ENCODE measurements around the gene TMEM178B.
"Not testable (repeated sequence)": the region's sequence is repeated elsewhere in the genome, so short reads cannot be mapped to it uniquely, and the experiment has no call there.

The TMEM178B gene

DNA sequence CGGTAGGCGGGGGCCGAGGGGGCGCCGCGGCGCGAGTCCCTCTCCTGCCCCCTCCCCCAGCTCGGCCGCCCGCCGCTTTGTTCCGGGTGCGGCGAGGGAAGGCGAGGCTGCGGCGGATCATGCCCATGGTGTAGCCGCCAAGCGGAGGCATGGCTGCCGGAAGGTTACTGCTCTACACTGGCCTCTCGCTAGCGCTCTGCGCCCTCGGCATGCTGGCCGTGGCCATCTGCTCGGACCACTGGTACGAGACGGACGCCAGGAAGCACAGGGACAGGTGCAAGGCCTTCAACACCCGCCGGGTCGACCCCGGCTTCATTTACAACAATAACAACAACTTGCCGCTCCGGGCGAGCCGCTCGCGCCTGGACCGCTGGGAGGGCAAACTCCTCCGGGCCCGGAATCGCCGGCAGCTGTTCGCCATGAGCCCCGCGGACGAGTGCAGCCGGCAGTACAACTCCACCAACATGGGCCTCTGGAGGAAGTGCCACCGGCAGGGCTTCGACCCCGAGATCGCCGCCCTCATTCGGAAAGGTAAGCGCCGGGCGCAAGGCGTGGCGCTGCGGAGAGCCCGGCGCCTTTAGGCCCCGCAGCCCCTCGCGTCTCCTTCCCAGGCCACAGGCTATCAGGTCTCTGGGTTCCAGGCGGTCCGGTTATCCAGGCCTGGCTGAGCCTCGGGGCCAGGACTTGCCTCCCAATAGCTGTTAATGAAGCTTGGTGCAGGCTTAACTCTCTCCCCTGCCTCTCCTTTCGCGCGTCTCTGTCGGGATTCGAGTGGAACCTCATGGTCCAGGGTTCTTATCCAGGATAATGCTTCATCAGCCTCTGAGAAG lies 513 bp downstream of the TMEM178B start:
- peak; percentile 37 for DNase-seq

- no peak for DNase-seq
These were observed 1.1 kb downstream of the TMEM178B start for GRCh38 chr7:141074997-141075396.

GRCh38 chr7:141076377-141076776 lies 2.5 kb downstream of the TMEM178B start:
- DNase-seq: no peak

GRCh38 chr7:141079219-141079618 lies 5.4 kb downstream of the TMEM178B start:
- no peak for DNase-seq

DNA sequence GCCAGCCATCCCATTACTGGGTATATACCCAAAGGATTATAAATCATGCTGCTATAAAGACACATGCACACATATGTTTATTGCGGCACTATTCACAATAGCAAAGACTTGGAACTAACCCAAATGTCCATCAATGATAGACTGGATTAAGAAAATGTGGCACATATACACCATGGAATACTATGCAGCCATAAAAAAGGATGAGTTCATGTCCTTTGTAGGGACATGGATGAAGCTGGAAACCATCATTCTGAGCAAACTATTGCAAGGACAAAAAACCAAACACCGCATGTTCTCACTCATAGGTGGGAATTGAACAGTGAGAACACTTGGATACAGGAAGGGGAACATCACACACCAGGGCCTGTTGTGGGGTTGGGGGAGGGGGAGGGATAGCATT lies 15.6 kb downstream of the TMEM178B start:
- DNase-seq: not testable (repeated sequence)

GRCh38 chr7:141094336-141095070 lies 20.6 kb downstream of the TMEM178B start:
- no peak for DNase-seq

DNA sequence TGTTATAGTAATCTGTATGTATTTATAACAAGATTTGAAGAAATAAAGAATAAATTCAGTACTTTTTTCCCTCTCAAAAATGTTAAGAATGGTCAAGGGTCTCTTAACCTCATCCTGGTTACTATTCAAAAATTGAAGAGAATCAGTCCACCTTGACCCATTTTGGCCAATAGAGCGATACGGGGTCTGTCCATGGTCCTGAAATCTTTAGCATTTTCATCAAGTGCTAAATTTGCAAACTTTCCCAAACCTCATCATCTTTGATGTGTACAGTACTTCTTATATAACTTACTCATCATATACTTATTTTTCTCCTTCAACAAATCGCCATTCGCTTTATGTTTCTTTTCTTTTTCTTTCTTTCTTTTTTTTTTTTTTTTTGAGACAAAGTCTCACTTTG lies 23.6 kb downstream of the TMEM178B start:
- no peak for DNase-seq

DNA sequence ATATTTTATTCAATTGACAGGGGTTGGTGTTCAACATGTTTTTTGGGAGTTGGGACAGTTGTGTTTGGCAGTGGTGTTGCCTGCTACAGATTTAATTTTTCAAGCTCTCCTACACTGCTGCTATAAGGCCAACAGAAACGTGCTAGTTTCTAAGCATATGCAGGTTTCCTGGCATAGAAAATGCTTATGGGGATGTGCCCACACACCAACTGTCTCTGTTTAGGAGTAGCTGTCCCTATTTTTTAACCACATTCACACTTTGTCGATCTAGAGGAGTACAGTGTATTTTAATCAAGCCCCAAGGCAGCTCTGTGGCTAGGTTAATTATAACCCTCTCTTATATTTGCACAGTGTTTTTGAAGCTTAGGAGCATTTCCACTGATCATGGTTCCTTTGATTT lies 28.6 kb downstream of the TMEM178B start:
- no peak for DNase-seq

GRCh38 chr7:141103847-141104429 lies 30.1 kb downstream of the TMEM178B start:
- no peak for DNase-seq

DNA sequence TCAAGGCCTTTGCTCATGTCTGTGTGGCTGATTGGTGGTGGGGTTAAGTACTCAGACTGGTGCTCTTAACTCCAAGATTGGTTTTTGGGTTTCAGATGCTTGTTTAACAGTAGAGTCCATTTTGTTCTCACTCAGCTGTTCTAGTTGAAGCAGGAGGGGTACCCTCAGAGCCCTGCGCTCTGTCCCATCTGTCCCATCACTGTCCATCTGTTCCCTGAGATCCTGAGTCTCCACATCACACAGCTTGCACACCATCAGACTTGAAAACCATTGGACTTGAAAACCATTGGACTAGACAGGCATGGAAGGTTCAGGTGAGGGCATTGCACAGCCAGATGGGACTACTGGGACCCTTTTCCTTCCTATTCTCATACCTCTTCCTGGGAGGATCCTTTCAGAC lies 39.3 kb downstream of the TMEM178B start:
- no peak for DNase-seq

DNA sequence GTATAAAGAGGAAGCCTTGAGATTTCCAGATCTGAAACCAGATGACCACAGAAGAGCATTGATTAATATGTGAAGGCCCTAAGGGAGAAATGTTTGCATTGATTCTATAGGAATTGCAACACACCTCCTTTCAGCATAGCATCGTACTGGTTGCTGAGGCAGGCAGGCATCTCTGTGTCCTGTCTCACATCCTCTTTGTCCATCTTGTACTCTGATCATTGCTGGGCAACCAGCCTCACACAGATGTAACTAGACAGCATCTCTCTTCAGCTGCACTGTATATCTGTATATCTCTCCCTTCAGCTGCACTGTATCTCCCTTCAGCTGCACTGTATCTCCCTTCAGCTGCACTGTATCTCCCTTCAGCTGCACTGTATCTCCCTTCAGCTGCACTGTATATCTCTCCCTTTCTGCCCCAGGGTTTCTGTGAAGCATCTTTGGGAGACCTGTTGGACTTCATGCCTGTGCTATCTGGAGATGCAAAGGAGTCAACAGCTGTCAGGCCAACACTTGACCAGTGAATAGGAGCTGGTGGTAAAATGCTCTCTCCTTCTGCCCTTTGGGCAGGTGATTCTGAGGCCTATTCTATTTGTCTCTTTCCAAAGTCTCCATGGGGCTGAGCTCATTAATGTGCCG lies 40.3 kb downstream of the TMEM178B start:
- no peak for DNase-seq

DNA sequence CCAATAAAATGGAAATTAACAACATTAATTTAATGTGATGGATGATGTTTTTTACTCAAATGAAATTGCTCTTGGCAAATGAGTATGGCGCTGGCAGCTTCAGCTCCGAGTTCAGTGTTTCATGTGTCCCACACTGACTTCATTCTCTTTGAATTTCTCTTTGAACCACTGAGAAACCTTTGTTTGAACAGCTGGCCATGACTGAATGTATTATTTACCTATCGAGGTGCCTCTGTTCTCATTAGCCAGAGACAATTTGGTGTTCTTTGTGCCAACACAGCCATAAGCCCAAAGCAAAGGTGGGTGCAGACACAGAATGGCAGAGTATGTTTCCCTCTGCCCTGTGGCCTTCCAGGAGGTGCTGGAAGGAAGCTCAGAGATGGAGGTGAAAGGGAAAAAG lies 42.1 kb downstream of the TMEM178B start:
- no peak for DNase-seq

DNA sequence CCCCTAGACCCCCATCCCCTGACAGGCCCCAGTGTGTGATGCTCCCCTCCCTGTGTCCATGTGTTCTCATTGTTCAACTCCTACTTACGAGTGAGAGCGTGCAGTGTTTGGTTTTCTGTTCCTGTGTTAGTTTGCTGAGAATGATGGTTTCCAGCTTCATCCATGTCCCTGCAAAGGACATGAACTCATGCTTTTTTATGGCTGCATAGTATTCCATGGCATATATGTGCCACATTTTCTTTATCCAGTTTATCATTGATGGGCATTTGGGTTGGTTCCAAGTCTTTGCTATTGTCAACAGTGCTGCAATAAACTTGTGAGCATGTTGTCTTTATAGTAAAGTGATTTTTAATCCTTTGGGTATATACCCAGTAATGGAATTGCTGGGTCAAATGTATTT lies 42.8 kb downstream of the TMEM178B start:
- DNase-seq: not testable (repeated sequence)

GRCh38 chr7:141118767-141119166 lies 44.9 kb downstream of the TMEM178B start:
- no peak for DNase-seq

DNA sequence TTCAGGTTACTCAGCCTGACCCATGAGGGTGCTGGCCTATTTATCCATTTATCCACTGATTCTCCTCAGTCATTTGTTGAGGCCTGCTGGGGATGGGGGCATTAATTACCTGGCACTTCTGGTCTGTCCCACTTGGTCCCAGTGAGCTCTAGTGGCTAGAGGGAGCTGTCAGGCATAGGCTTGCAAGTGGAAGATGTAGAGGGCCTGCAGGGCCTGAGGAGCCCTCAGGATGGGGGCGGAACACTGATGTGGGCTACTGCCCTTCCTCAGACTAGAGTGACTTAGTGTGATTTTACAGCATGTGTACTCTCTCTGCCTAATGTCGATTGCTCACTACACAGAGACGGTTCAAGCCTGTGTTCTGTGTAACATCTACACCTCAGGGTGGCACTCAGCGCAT lies 45.3 kb downstream of the TMEM178B start:
- no peak for DNase-seq

GRCh38 chr7:141122736-141123135 lies 48.9 kb downstream of the TMEM178B start:
- no peak for DNase-seq

- DNase-seq: no peak
These were observed 49.7 kb downstream of the TMEM178B start for GRCh38 chr7:141123522-141123921.

GRCh38 chr7:141126107-141126506 lies 52.2 kb downstream of the TMEM178B start:
- no peak for DNase-seq

- no peak for DNase-seq
These were observed 54.6 kb downstream of the TMEM178B start for GRCh38 chr7:141128506-141128905.

GRCh38 chr7:141128931-141129330 lies 55.1 kb downstream of the TMEM178B start:
- no peak for DNase-seq

DNA sequence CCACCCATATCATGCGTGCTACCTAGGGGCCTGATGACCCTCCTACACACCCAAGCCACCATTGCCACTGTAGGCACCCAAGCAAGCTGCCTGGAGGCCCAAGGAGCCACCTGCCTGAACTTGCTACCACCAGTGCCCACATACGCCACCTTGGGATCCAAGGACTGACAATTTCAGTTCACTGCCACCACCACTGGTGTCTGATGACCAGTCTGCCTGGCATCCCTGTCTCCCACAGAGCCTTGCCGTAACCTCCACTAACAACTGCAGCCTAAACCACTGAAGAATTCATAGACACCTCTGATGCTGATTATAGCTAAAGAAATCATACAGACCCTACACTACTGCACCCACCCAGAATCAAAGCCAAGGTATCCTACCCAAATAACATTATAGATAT lies 58.8 kb downstream of the TMEM178B start:
- DNase-seq: no peak

DNA sequence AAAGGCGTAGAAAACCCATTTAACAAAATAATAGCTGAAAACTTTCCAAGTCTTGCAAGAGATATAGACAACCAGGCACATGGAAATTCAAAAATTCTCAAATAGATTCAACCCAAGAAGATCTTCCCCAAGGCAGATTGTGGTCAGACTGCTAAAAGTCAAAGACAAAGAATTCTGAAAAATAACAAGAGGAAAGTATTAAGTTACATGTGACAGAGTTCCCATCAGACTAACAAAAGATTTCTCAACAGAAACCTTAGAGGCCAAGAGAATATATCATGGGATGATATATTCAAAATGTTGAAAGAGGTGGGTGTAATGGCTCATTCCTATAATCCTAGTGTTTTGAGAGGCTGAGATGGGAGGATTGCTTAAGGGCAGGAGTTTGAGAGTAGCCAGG lies 59.8 kb downstream of the TMEM178B start:
- DNase-seq: peak; percentile 9

DNA sequence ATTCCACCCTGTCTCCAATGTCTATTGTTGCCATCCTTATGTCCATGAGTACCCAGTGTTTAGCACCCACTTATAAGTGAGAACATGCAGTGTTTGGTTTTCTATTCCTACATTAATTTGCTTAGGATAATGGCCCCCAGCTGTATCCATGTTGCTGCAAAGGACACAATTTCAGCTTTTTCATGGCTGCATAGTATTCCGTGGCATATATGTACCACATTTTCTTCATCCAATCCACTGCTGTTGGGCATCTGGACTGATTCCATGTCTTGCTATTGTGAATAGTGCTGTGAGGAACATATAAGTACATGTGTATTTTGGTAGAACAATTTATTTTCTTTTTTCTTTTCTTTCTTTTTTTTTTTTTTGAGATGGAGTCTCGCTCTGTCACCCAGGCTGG lies 68.2 kb downstream of the TMEM178B start:
- no peak for DNase-seq

All from NCI-H226 (cell line).